OCI-LY3 (cell line): Measurements from ENCODE around the gene RNF166.

Source experiments
- H2AFZ ChIP-seq: fragments of 200-600, 300-600 bp; shearing (Covaris generic); 2 replicates; pipeline ENCODE4 v1.6.0; 2014; ENCODE audit warnings: antibody characterized with exemption, low read depth, low read length
- H3K27ac ChIP-seq: fragments of 200-600, 300-600 bp; sonication (generic); 2 replicates; pipeline ENCODE4 v1.5.1; 2014; ENCODE audit warnings: mild to moderate bottlenecking, low read length, moderate library complexity, mixed read lengths
- H3K27me3 ChIP-seq: fragments of 200-600, 300-600 bp; sonication (generic); 2 replicates; pipeline ENCODE4 v1.6.1; 2014; ENCODE audit warnings: low read depth, low read length, mixed read lengths
- H3K36me3 ChIP-seq: fragments of 200-600, 300-600 bp; sonication (generic); replicated peaks from 2 replicates; pipeline ENCODE3; 2014; ENCODE audit warnings: low read depth, low read length, mixed read lengths
- H3K4me1 ChIP-seq: fragments of 300-600, 200-600 bp; sonication (generic); 2 replicates; pipeline ENCODE4 v1.6.1; 2014; ENCODE audit warnings: low read length, mixed read lengths
- H3K4me2 ChIP-seq: fragments of 200-600, 300-600 bp; sonication (generic); 2 replicates; pipeline ENCODE4 v1.6.1; 2014; ENCODE audit warnings: low read length, mixed read lengths
- H3K4me3 ChIP-seq: fragments of 300-600, 200-600 bp; sonication (generic); 2 replicates; pipeline ENCODE4 v1.5.1; 2014; ENCODE audit warnings: antibody characterized with exemption, mild to moderate bottlenecking, low read length, moderate library complexity
- H3K79me2 ChIP-seq: fragments of 300-600, 200-600 bp; shearing (Covaris generic); 2 replicates; pipeline ENCODE4 v1.6.1; 2014; ENCODE audit warnings: mild to moderate bottlenecking, low read length, mixed read lengths
- H3K9ac ChIP-seq: fragments of 300-600, 200-600 bp; shearing (Covaris generic); 2 replicates; pipeline ENCODE4 v1.6.0; 2014; ENCODE audit warnings: mild to moderate bottlenecking, low read length, moderate library complexity
- H3K9me3 ChIP-seq: fragments of 200-600, 300-600 bp; shearing (Covaris generic); 2 replicates; pipeline ENCODE4 v1.6.1; 2014; ENCODE audit warnings: low read length, mixed read lengths; ENCODE audit not compliant: insufficient read depth
- H4K20me1 ChIP-seq: fragments of 200-600, 300-600 bp; sonication (generic); 2 replicates; pipeline ENCODE4 v1.6.1; 2016; ENCODE audit warnings: low read length, mixed read lengths; ENCODE audit not compliant: insufficient read depth
- EZH2phosphoT487 ChIP-seq: fragments of 200-600 bp; shearing (Covaris generic); IDR thresholded peaks from 2 replicates; pipeline ENCODE4 v1.6.1; 2018; ENCODE audit warnings: antibody characterized with exemption, mixed run types, low read depth
- TF ChIP-seq, protein P1 (sequence below): fragments of 200-600, 300-600 bp; sonication (generic); IDR thresholded peaks from 2 replicates; pipeline ENCODE4 v1.5.1; 2014; ENCODE audit warnings: antibody characterized with exemption, low read length, low read depth

Gene RNF166

DNA sequence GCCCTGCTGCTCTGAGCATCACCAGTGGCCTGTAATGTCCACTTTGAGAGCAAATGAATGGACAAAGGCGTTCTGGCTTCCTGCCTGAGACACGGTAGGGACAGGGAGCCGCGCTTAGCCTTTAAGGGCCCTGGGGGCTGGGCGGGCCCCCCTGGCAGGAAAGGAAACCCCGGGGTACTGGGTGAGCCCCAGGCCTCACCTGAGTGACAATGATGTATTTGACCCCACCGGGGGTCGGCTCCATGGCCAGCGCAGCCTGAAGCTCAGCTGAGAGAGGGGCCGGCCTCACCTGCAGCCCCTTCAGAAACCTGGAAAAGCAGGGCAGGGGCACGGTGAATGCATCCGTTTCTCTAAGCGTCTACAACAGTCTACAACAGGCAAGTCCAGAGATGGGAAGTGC is 53.1 kb downstream of the RNF166 start:
- H3K9ac ChIP-seq: no peak overlapping the region
- H3K4me1 ChIP-seq: peaks cover 30% of the 10 kb centered on the region
- no peaks in the 10 kb centered on the region for H3K27me3 ChIP-seq
- TF ChIP-seq, protein P1, sequence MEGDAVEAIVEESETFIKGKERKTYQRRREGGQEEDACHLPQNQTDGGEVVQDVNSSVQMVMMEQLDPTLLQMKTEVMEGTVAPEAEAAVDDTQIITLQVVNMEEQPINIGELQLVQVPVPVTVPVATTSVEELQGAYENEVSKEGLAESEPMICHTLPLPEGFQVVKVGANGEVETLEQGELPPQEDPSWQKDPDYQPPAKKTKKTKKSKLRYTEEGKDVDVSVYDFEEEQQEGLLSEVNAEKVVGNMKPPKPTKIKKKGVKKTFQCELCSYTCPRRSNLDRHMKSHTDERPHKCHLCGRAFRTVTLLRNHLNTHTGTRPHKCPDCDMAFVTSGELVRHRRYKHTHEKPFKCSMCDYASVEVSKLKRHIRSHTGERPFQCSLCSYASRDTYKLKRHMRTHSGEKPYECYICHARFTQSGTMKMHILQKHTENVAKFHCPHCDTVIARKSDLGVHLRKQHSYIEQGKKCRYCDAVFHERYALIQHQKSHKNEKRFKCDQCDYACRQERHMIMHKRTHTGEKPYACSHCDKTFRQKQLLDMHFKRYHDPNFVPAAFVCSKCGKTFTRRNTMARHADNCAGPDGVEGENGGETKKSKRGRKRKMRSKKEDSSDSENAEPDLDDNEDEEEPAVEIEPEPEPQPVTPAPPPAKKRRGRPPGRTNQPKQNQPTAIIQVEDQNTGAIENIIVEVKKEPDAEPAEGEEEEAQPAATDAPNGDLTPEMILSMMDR: no peak
- no peak for TF ChIP-seq EZH2phosphoT487
- no peak overlapping the region for H3K27ac ChIP-seq
- H3K4me2 ChIP-seq: no peak overlapping the region
- peaks cover 33% of the 10 kb centered on the region for H3K79me2 ChIP-seq
- H3K36me3 ChIP-seq: peaks cover 56% of the 10 kb centered on the region
- H4K20me1 ChIP-seq: peaks cover 32% of the 10 kb centered on the region
- H2AFZ ChIP-seq: no peak overlapping the region
- H3K4me3 ChIP-seq: no peak overlapping the region
- no peaks in the 10 kb centered on the region for H3K9me3 ChIP-seq

DNA sequence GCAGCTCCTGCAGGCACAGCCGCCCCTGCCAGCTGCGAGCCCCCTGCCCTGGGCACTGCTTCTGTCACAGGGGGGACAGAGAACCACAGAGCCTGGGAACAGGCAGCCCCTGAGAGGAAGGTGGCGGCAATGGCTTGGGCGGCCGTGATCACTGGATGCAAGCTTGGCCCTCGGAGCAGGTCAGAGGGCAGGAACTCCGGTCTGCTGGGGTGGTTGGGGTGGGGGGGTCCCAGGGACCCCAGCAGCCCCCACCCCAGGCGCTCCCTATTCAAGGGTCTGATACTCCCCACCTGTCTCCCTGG is 53.5 kb downstream of the RNF166 start:
- Histone ChIP-seq H3K4me1 (peaks cover 34% of the 10 kb centered on the region), H3K9me3 (no peaks in the 10 kb centered on the region), H2AFZ (no peak overlapping the region), H3K27me3 (no peaks in the 10 kb centered on the region), H4K20me1 (peaks cover 34% of the 10 kb centered on the region), H3K9ac (no peak overlapping the region), H3K4me3 (no peak overlapping the region), H3K36me3 (peaks cover 57% of the 10 kb centered on the region), H3K4me2 (no peak overlapping the region), H3K27ac (no peak overlapping the region), H3K79me2 (peaks cover 34% of the 10 kb centered on the region)
- TF ChIP-seq, protein P1: no peak
- no peak for TF ChIP-seq EZH2phosphoT487

DNA sequence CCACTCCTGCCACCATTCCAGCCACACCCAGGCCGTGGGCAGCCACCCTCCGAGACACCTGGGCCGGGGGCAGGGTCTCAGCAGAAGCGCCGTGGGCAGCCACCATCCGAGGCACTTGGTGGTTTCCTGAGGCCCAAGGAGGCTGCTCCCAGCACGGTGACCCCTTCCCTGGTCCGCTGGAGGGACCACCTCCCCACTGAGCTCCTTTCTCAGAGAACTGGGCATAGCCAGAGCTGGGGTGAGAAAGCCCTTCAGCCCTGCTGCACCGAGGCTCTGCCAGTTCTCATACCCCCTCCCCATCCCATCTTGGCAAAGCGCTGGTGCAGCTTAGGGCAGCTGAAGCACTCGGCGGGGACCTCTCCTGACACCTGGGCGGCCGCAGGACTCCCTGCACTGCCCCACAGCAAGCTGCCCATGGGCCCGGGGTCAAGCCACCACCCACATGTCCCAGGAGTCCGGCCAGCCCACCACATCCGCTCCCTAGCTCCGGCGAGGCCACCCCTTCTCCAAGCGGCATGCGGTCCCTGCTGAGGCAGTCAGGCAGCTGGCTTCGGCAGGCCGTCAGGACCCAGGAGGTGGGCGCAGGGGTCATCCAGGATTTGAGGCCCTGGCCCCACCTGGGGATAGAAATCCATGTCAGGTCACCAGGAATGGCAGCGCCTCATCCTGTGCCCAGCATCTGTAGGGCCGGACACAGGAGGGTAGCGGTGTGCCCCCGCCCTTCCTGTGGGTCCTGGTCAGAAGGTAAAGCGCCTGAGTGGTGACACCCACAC is 54.0 kb downstream of the RNF166 start:
- Histone ChIP-seq H2AFZ (no peak overlapping the region), H3K27me3 (no peaks in the 10 kb centered on the region), H3K9ac (peak overlapping the region; percentile 98), H3K36me3 (peaks cover 52% of the 10 kb centered on the region), H3K79me2 (peaks cover 36% of the 10 kb centered on the region), H3K9me3 (no peaks in the 10 kb centered on the region), H3K4me3 (peak overlapping the region; percentile 99), H3K4me1 (peaks cover 34% of the 10 kb centered on the region), H3K27ac (peak overlapping the region; percentile 97), H4K20me1 (peaks cover 34% of the 10 kb centered on the region), H3K4me2 (peak overlapping the region; percentile 99)
- TF ChIP-seq, protein P1: no peak
- no peak for TF ChIP-seq EZH2phosphoT487

DNA sequence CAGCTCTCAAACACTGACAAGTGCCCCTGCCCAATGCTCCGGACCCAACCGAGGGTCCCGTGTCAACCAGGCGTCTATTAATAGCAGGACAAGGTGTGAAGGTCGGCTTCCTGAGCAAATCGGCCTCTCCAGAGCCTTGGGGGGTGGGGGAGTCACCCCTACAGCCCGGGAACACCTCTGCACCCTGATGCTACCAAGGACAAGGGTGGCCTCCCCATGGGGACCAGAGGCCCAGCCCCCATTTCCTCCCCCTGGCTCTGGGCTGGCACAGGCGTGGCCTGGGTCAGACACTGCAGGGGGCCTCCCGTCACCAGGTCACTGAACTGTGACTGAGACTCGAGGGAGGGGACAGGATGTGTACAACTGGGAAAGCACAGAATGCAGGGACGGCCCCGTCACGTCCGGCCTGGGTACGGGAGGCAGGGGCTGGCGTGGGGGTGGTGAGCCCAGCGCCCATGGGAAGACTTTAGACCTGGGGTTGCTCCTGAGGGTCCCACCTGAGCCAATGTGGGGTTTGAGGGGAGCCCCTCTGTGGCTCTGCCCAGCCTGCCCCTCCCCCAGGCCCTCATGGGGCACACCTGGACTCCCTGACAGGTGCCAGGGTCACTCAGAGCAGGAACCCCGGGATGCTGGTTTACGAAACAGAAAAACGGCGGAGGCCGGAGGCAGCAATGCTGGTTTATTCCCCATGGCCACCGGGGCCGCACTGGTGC is 54.8 kb downstream of the RNF166 start:
- no peak overlapping the region for H2AFZ ChIP-seq

More for the DNA sequence above, 54.8 kb downstream of the RNF166 start:
- peaks cover 34% of the 10 kb centered on the region for H3K4me1 ChIP-seq
- peak overlapping the region; percentile 99 for H3K4me3 ChIP-seq
- peak overlapping the region; percentile 99 for H3K4me2 ChIP-seq
- TF ChIP-seq, protein P1: no peak
- TF ChIP-seq EZH2phosphoT487: no peak
- peak overlapping the region; percentile 97 for H3K27ac ChIP-seq
- H3K9me3 ChIP-seq: no peaks in the 10 kb centered on the region
- H3K36me3 ChIP-seq: peaks cover 44% of the 10 kb centered on the region
- H4K20me1 ChIP-seq: peaks cover 39% of the 10 kb centered on the region
- no peaks in the 10 kb centered on the region for H3K27me3 ChIP-seq
- peak overlapping the region; percentile 98 for H3K9ac ChIP-seq
- H3K79me2 ChIP-seq: peaks cover 38% of the 10 kb centered on the region
